Measurements from ENCODE around the gene IFRD2. TPM values are rescaled to one million over a fixed set of nuclear protein-coding genes. Genes with fewer than 3 reads are reported as not detected.
"Not testable (repeated sequence)": the region's sequence is repeated elsewhere in the genome, so short reads cannot be mapped to it uniquely, and the experiment has no call there.

Gene IFRD2
- total and polyA plus RNA-seq, 5 donors from 2014 or later: 39.9 to 51.9 (median 41.3) TPM

GRCh38 chr3:50312041-50312440 lies 19.8 kb upstream of the IFRD2 start:
- H3K4me1 Mint-ChIP-seq: peaks cover 5 to 19% (median 12%) of the 10 kb centered on the region in 4 donors
- not testable (repeated sequence) for DNase-seq; H3K9me3 ChIP-seq (ENCODE audit: control insufficient read depth in 2 of 2, low read length in 2 of 2); H3K4me3 ChIP-seq (ENCODE audit: low read depth, low read length); H3K27me3 ChIP-seq (ENCODE audit: control insufficient read depth, insufficient read depth, low read length); H3K27me3 Mint-ChIP-seq; H3K4me3 Mint-ChIP-seq; H3K27ac ChIP-seq (ENCODE audit: insufficient read depth, low read length, poor library complexity, severe bottlenecking); H3K9me3 Mint-ChIP-seq; H3K27ac Mint-ChIP-seq; ATAC-seq (ENCODE audit: low read depth in 2 of 2); H3K36me3 ChIP-seq (ENCODE audit: control insufficient read depth, insufficient read depth, low read length); H3K36me3 Mint-ChIP-seq
- H3K4me1 ChIP-seq (ENCODE audit: control insufficient read depth, insufficient read depth, low read length, poor library complexity, severe bottlenecking): peaks cover 12% of the 10 kb centered on the region

DNA sequence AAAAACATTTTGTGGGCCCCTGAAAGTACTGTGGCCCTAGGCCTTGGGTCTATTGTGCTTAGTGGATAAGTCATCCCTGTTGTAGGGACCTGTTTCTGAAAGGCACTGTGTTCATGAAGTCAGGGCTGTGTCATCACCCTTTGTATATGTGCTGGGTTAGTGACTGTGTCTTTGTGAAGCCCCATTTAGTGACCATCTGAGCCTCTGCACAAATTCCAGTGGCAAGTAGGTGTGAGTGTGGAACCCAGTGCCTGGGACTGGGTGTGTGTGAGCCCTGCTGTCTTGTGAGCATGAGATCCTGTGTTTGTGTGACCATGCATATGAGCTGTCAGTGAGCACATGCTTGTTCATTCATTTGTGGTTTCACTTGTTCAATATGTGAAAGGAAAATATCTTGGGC lies 12.4 kb upstream of the IFRD2 start:
- Histone ChIP-seq H3K4me3 (ENCODE audit: low read depth, low read length) (no peak overlapping the region), H3K27ac (ENCODE audit: insufficient read depth, low read length, poor library complexity, severe bottlenecking) (no peak overlapping the region), H3K36me3 (ENCODE audit: control insufficient read depth, insufficient read depth, low read length) (no peaks in the 10 kb centered on the region), H3K4me1 (ENCODE audit: control insufficient read depth, insufficient read depth, low read length, poor library complexity, severe bottlenecking) (peaks cover 10% of the 10 kb centered on the region), H3K27me3 (ENCODE audit: control insufficient read depth, insufficient read depth, low read length) (no peaks in the 10 kb centered on the region), H3K9me3 (ENCODE audit: control insufficient read depth in 2 of 2, low read length in 2 of 2) (no peaks in the 10 kb centered on the region)
- no peaks in the 10 kb centered on the region for H3K36me3 Mint-ChIP-seq
- no peaks in the 10 kb centered on the region for H3K27me3 Mint-ChIP-seq
- DNase-seq (no peak), ATAC-seq (ENCODE audit: low read depth in 2 of 2) (no peak)
- no peak overlapping the region for H3K27ac Mint-ChIP-seq
- H3K4me1 Mint-ChIP-seq: peaks cover 0 to 20% (median 5%) of the 10 kb centered on the region in 4 donors
- no peaks in the 10 kb centered on the region for H3K9me3 Mint-ChIP-seq
- no peak overlapping the region for H3K4me3 Mint-ChIP-seq

DNA sequence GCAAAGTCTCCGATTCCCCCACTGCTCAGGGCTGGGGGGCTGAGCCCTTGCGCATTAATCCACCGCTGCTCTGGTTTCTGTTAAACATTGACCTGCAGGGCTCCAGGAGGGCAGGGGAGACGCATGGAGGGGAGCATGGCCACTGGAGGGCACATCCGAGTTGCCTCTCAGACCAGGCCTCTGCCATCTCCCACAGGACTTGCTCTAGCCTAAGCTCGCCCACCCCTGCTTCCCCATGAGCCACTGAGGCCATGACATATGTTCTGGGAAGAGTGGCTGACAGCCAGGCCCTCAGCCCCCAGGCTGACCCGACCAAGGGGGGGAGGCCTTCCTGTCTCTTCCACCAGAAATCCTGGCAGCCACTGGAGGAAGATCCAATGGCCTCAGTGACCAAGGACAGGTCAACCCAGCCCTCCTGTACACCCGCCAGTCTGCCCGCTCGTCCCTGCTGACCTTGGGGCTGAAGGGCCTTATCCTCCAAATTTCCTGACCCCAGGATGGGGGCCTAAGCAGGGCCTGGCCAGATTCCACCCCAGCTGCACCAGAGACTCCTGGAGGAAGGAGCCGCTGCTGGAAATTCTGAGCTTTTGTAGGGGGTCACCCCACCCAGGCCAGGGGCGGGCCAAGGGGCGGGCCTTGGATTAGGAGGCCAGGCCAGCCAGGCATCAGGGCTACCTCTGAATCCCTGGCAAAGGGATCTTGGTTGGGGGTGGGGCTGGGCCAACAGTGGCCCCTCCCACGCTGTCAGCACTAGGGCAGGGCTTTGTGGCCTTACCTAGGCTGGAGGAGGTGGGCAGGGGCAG lies 11.0 kb upstream of the IFRD2 start, which contains the start of gene HYAL1:
HYAL1 (minus strand) TSS at position 562 of the 803 bp plus-strand sequence. CDS start 618 bp downstream, outside the sequence.
- H3K27me3 ChIP-seq (ENCODE audit: control insufficient read depth, insufficient read depth, low read length): no peaks in the 10 kb centered on the region
- no peaks in the 10 kb centered on the region for H3K27me3 Mint-ChIP-seq
- H3K27ac ChIP-seq (ENCODE audit: insufficient read depth, low read length, poor library complexity, severe bottlenecking): no peak within 1 kb of the TSS
- H3K4me1 ChIP-seq (ENCODE audit: control insufficient read depth, insufficient read depth, low read length, poor library complexity, severe bottlenecking): peaks cover 20% of the 10 kb centered on the region
- no peaks in the 10 kb centered on the region for H3K36me3 ChIP-seq (ENCODE audit: control insufficient read depth, insufficient read depth, low read length)
- peak within 1 kb of the TSS in 1 of 3 donors; percentile 48 for H3K27ac Mint-ChIP-seq
- no peaks in the 10 kb centered on the region for H3K9me3 Mint-ChIP-seq
- peaks cover 0 to 31% (median 11%) of the 10 kb centered on the region in 4 donors for H3K4me1 Mint-ChIP-seq
- no peak within 1 kb of the TSS for H3K4me3 Mint-ChIP-seq
- DNase-seq (no peak), ATAC-seq (ENCODE audit: low read depth in 2 of 2) (no peak)
- no peaks in the 10 kb centered on the region for H3K36me3 Mint-ChIP-seq
- H3K4me3 ChIP-seq (ENCODE audit: low read depth, low read length): no peak within 1 kb of the TSS
- H3K9me3 ChIP-seq (ENCODE audit: control insufficient read depth in 2 of 2, low read length in 2 of 2): no peaks in the 10 kb centered on the region

DNA sequence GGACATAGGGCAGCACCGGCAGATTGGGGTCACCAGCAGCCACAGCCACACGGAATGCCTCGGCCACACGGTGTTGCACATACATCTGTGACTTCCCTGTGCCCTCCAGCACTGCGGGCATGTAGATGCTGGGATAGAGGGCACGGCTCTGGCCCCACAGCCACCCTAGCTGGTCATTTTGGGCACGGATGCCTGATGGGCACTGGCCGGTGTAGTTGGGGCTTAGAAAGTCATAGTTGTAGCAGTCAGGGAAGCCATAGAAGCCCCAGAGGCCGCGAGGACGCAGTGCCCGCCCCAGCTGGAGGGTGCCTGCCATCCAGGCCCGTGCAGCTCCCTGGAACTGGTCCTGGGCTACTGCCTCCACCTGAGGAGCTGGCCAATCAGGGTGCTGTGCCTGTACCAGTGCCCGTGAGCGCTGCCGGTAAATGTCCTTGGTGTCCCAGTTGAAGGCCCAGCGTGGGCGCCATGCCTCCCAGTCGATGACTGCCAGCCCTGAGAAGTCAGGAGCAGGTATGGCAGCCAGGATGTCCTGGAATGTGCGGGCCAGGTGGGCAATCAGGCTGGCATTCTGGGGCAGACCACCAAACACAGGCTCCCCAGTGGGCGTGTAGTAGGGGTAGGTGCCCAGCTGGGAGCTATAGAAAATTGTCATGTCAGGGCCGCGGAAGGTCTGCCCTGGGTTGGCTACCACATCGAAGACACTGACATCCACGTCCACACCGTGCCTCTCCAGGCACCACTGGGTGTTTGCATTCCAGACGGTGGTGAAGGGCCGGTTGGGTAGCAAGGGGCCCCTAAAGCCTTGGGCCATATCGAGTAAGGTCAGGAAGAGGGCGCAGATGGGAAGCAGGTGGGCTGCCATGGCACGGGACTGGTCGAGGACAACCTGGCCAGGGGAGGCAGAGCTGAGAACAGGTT lies 10.1 kb upstream of the IFRD2 start:
- H3K27ac Mint-ChIP-seq: no peak overlapping the region
- DNase-seq: no peak
- H3K27me3 Mint-ChIP-seq: no peaks in the 10 kb centered on the region

DNA sequence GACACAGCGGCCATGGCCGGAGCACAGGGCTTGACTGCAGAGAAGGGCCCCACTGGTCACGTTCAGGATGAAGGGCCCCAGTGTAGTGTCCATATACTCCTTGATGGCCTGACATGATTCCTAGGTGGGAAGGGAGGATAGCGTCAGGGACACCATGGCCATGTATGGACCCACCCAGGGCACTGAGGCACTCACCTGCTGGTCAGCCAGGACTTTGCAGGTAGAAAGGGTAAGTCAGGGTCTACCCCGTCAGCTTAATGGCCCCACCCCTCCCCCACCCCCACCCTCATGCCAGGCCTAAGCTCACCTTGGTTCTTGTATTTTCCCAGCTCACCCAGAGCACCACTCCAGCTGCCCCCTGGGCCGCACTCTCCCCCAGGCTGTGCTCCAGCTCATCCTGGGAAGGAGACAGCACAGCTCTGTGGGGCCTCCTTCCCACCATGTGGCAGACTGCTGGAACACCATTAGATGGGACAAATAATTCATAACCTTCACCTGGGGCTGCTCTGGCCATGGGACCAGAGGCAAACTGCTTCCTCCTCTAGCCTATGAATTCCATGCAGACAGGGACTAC lies 8.5 kb upstream of the IFRD2 start:
- Mint-ChIP-seq H3K27me3 (no peaks in the 10 kb centered on the region), H3K4me1 (peaks cover 0 to 43% (median 16%) of the 10 kb centered on the region in 4 donors), H3K9me3 (no peaks in the 10 kb centered on the region), H3K36me3 (no peaks in the 10 kb centered on the region), H3K4me3 (peak overlapping the region; percentile 56 to 98 (median 84)), H3K27ac (peak overlapping the region in 2 of 3 donors; percentile 99 to 100)
- Histone ChIP-seq H3K27ac (ENCODE audit: insufficient read depth, low read length, poor library complexity, severe bottlenecking) (no peak overlapping the region), H3K27me3 (ENCODE audit: control insufficient read depth, insufficient read depth, low read length) (no peaks in the 10 kb centered on the region), H3K36me3 (ENCODE audit: control insufficient read depth, insufficient read depth, low read length) (no peaks in the 10 kb centered on the region), H3K4me1 (ENCODE audit: control insufficient read depth, insufficient read depth, low read length, poor library complexity, severe bottlenecking) (peaks cover 25% of the 10 kb centered on the region), H3K4me3 (ENCODE audit: low read depth, low read length) (no peak overlapping the region), H3K9me3 (ENCODE audit: control insufficient read depth in 2 of 2, low read length in 2 of 2) (no peaks in the 10 kb centered on the region)
- ATAC-seq (ENCODE audit: low read depth in 2 of 2) (no peak), DNase-seq (no peak)

More for the DNA sequence above, 10.1 kb upstream of the IFRD2 start:
- ATAC-seq (ENCODE audit: low read depth in 2 of 2): no peak
- Mint-ChIP-seq H3K4me1 (peaks cover 0 to 39% (median 14%) of the 10 kb centered on the region in 4 donors), H3K4me3 (peak overlapping the region in 2 of 4 donors; percentile 26 to 47), H3K9me3 (no peaks in the 10 kb centered on the region), H3K36me3 (no peaks in the 10 kb centered on the region)
- H3K4me3 ChIP-seq (ENCODE audit: low read depth, low read length): no peak overlapping the region
- peaks cover 25% of the 10 kb centered on the region for H3K4me1 ChIP-seq (ENCODE audit: control insufficient read depth, insufficient read depth, low read length, poor library complexity, severe bottlenecking)
- no peaks in the 10 kb centered on the region for H3K36me3 ChIP-seq (ENCODE audit: control insufficient read depth, insufficient read depth, low read length)
- no peaks in the 10 kb centered on the region for H3K9me3 ChIP-seq (ENCODE audit: control insufficient read depth in 2 of 2, low read length in 2 of 2)
- no peak overlapping the region for H3K27ac ChIP-seq (ENCODE audit: insufficient read depth, low read length, poor library complexity, severe bottlenecking)
- H3K27me3 ChIP-seq (ENCODE audit: control insufficient read depth, insufficient read depth, low read length): no peaks in the 10 kb centered on the region

- DNase-seq (peak in 1 of 3 donors; percentile 37), ATAC-seq (ENCODE audit: low read depth in 2 of 2) (no peak)
- no peaks in the 10 kb centered on the region for H3K27me3 ChIP-seq (ENCODE audit: control insufficient read depth, insufficient read depth, low read length)
- Mint-ChIP-seq H3K9me3 (no peaks in the 10 kb centered on the region), H3K27me3 (no peaks in the 10 kb centered on the region), H3K36me3 (no peaks in the 10 kb centered on the region), H3K27ac (peak overlapping the region; percentile 60 to 100 (median 99)), H3K4me3 (peak overlapping the region; percentile 91 to 98 (median 96)), H3K4me1 (peaks cover 0 to 43% (median 16%) of the 10 kb centered on the region in 4 donors)
- H3K4me1 ChIP-seq (ENCODE audit: control insufficient read depth, insufficient read depth, low read length, poor library complexity, severe bottlenecking): peaks cover 25% of the 10 kb centered on the region
- H3K9me3 ChIP-seq (ENCODE audit: control insufficient read depth in 2 of 2, low read length in 2 of 2): no peaks in the 10 kb centered on the region
- H3K36me3 ChIP-seq (ENCODE audit: control insufficient read depth, insufficient read depth, low read length): no peaks in the 10 kb centered on the region
- peak overlapping the region; percentile 56 for H3K4me3 ChIP-seq (ENCODE audit: low read depth, low read length)
- peak overlapping the region; percentile 96 for H3K27ac ChIP-seq (ENCODE audit: insufficient read depth, low read length, poor library complexity, severe bottlenecking)
These were observed 7.9 kb upstream of the IFRD2 start for GRCh38 chr3:50299929-50300680.

- ATAC-seq (ENCODE audit: low read depth in 2 of 2) (no peak), DNase-seq (no peak)
- H3K9me3 Mint-ChIP-seq: no peaks in the 10 kb centered on the region
- H3K27me3 Mint-ChIP-seq: no peaks in the 10 kb centered on the region
- Histone ChIP-seq H3K4me3 (ENCODE audit: low read depth, low read length) (peak overlapping the region; percentile 56), H3K27ac (ENCODE audit: insufficient read depth, low read length, poor library complexity, severe bottlenecking) (peak overlapping the region; percentile 96), H3K36me3 (ENCODE audit: control insufficient read depth, insufficient read depth, low read length) (no peaks in the 10 kb centered on the region), H3K27me3 (ENCODE audit: control insufficient read depth, insufficient read depth, low read length) (no peaks in the 10 kb centered on the region), H3K9me3 (ENCODE audit: control insufficient read depth in 2 of 2, low read length in 2 of 2) (no peaks in the 10 kb centered on the region), H3K4me1 (ENCODE audit: control insufficient read depth, insufficient read depth, low read length, poor library complexity, severe bottlenecking) (peaks cover 25% of the 10 kb centered on the region)
- peaks cover 0 to 43% (median 16%) of the 10 kb centered on the region in 4 donors for H3K4me1 Mint-ChIP-seq
- peak overlapping the region; percentile 60 to 100 (median 99) for H3K27ac Mint-ChIP-seq
- no peaks in the 10 kb centered on the region for H3K36me3 Mint-ChIP-seq
- H3K4me3 Mint-ChIP-seq: peak overlapping the region; percentile 91 to 98 (median 96)
These were observed 7.4 kb upstream of the IFRD2 start for GRCh38 chr3:50299638-50299928.

All from CD4-positive, CD25-positive, alpha-beta regulatory T cell (primary cell).